Type B pancreatic cell (in vitro differentiated cells): ENCODE data around the gene ZFAND2B. TPM values are rescaled to one million over a fixed set of nuclear protein-coding genes. Genes with fewer than 3 reads are reported as not detected.

Experiments
- DNase-seq: peaks from one replicate; pipeline ENCODE4 v3.0.0; 2021; ENCODE audit warnings: mixed read lengths; ENCODE audit not compliant: unreplicated experiment; ENCODE audit errors: extremely low spot score
- H3K27ac Mint-ChIP-seq: 2 replicates; pipeline ENCODE4 v1.8.0; 2021; ENCODE audit warnings: mild to moderate bottlenecking, mixed read lengths
- H3K27me3 Mint-ChIP-seq: 2 replicates; pipeline ENCODE4 v1.8.0; 2021; ENCODE audit warnings: mixed read lengths
- H3K36me3 Mint-ChIP-seq: 2 replicates; pipeline ENCODE4 v1.8.0; 2021; ENCODE audit warnings: mixed read lengths
- H3K4me1 Mint-ChIP-seq: one replicate; pipeline ENCODE4 v1.8.0; 2021; ENCODE audit warnings: mixed read lengths; ENCODE audit not compliant: unreplicated experiment
- H3K4me3 Mint-ChIP-seq: 2 replicates; pipeline ENCODE4 v1.8.0; 2021; ENCODE audit warnings: mild to moderate bottlenecking, mixed read lengths
- H3K9me3 Mint-ChIP-seq: 2 replicates; pipeline ENCODE4 v1.8.0; 2021; ENCODE audit warnings: mixed read lengths
- total RNA-seq: library from RNA; stranded (reverse); gene quantifications from 2 replicates; pipeline ENCODE4 v1.2.1, GENCODE V29; 2021; ENCODE audit warnings: low replicate concordance
- TF ChIP-seq, protein P1 (sequence below): fragments of 200-600 bp; sonication (generic); conservative IDR thresholded peaks from 2 replicates; pipeline ENCODE4 v1.5.0; 2021; ENCODE audit warnings: antibody characterized with exemption, mild to moderate bottlenecking

ZFAND2B gene
- total RNA-seq, 1 donor from 2014 or later: 25.9 TPM

DNA sequence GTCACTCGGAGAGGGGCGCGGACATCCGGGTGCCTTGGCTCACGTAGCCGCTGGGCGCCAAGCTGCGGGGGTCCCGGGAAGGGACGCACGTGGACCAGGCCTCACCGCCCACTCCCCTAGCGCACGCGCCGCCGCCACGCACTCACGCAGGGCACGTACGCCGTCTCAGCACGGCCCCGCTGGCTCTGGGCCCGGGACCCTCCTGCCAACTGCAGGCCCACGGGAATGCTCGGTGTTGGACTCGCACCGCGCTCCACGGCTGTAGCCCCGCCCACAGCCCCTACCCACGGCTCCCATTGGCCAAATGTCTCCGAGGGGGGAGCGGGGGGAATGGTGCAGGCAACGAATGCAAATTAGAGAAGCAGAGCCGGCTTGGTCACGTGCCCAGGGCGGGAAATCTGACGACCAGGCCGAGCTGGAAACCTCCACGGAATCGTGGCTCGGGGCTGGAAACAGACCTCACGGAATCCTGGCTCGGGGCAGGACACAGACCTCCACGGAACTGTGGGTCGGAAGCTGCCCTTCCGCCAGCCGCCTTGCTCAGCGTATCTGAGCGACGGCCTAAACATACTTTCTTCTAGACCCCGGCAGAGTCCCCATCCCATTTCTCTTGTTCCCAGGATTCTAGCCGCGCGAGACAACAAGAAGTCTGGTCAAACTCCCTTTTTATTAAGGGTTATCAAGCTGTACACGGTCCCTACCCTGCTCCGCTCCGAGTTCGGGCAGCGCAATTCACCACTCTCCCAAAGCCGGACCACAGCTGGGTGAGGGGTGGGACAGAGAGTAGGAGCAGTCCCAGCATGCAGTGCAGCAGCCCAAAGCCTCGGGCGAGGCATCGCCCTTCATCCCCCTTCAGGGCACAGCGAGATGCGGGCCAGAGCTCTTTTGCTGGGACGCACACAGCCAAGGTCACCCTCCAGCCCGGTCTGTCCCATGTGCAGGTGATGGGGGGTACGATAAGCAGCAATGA lies 12.4 kb downstream of the ZFAND2B start, which contains the start of gene ABCB6:
Gene ABCB6, minus strand, starts transcription at position 227 of the 970 bp plus-strand sequence. CDS start 285 bp downstream, outside the sequence.
- Mint-ChIP-seq H3K36me3 (peaks cover 8% of the 10 kb centered on the region), H3K27me3 (no peaks in the 10 kb centered on the region), H3K27ac (peak within 1 kb of the TSS; percentile 99), H3K4me3 (peak within 1 kb of the TSS; percentile 95), H3K9me3 (no peaks in the 10 kb centered on the region), H3K4me1 (peaks cover 18% of the 10 kb centered on the region)
- DNase-seq: peak; percentile 94
- TF ChIP-seq, protein P1, sequence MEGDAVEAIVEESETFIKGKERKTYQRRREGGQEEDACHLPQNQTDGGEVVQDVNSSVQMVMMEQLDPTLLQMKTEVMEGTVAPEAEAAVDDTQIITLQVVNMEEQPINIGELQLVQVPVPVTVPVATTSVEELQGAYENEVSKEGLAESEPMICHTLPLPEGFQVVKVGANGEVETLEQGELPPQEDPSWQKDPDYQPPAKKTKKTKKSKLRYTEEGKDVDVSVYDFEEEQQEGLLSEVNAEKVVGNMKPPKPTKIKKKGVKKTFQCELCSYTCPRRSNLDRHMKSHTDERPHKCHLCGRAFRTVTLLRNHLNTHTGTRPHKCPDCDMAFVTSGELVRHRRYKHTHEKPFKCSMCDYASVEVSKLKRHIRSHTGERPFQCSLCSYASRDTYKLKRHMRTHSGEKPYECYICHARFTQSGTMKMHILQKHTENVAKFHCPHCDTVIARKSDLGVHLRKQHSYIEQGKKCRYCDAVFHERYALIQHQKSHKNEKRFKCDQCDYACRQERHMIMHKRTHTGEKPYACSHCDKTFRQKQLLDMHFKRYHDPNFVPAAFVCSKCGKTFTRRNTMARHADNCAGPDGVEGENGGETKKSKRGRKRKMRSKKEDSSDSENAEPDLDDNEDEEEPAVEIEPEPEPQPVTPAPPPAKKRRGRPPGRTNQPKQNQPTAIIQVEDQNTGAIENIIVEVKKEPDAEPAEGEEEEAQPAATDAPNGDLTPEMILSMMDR: no peak

GRCh38 chr2:219219784-219220532 lies 13.4 kb downstream of the ZFAND2B start:
- Mint-ChIP-seq H3K36me3 (peaks cover 11% of the 10 kb centered on the region), H3K4me1 (peaks cover 15% of the 10 kb centered on the region), H3K27me3 (no peaks in the 10 kb centered on the region), H3K4me3 (peak overlapping the region; percentile 22), H3K27ac (no peak overlapping the region), H3K9me3 (no peaks in the 10 kb centered on the region)
- TF ChIP-seq, protein P1: no peak
- DNase-seq: no peak

DNA sequence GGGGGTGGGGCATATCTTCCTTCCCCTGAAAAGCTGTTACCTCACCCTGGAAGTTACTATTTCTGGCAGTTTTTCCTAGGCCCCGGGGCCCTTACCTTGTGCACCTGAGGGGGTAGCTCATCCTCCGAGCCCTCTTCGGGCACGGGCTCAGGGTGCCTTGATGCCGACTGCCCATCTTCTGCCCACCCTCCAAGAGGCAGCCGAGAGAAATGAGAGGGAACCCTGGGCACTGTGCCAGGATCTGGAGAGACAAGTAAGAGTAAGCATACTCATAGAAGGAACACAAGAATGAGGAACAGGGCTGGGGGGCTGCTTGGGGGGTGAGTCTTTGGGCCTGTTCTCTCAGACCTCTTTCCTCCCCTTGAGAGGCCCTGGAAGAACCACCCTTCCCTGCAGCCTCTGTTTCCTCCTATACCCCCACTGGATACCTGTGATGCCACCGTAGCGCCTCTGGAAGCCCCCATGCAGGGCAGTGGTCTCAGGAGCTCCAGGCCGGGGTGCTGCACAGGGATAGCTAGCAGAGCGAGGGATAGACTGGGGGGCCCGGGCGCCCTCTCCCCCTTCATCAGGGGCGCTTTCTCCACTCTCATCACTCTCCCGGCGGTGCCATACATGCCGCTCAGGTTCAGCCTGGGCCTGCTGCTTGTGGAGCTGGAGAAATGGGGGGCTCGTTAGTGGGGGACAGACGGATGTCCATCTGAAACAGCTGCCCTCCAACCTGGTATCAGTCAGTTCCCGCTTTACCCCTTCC lies 14.2 kb downstream of the ZFAND2B start:
- Mint-ChIP-seq H3K27me3 (no peaks in the 10 kb centered on the region), H3K27ac (no peak overlapping the region), H3K4me1 (peaks cover 14% of the 10 kb centered on the region), H3K4me3 (peak overlapping the region; percentile 2), H3K9me3 (no peaks in the 10 kb centered on the region), H3K36me3 (peaks cover 16% of the 10 kb centered on the region)
- TF ChIP-seq, protein P1: no peak
- no peak for DNase-seq

- H3K4me3 Mint-ChIP-seq: no peak overlapping the region
- H3K27ac Mint-ChIP-seq: no peak overlapping the region
- H3K36me3 Mint-ChIP-seq: peaks cover 20% of the 10 kb centered on the region
- peaks cover 14% of the 10 kb centered on the region for H3K4me1 Mint-ChIP-seq
- no peaks in the 10 kb centered on the region for H3K9me3 Mint-ChIP-seq
- TF ChIP-seq, protein P1: no peak
- no peaks in the 10 kb centered on the region for H3K27me3 Mint-ChIP-seq
- DNase-seq: no peak
Measured at GRCh38 chr2:219221957-219222518, 15.5 kb downstream of the ZFAND2B start.
